Cardiac fibroblast (primary cell): Measurements from ENCODE around the gene KCND3.

Experiments used
- DNase-seq, 2 donors: peaks; one replicate each; pipeline versions ENCODE4 v3.0.0 to v3.0.0-alpha.2; 2010; ENCODE audit warnings: low read depth in 2 of 2
- H3K4me3 ChIP-seq, 2 donors: replicated peaks in 1 of 2; 1 replicate in 1 of 2; 2 replicates in 1 of 2; pipeline ENCODE4 v1.5.1; 2011; ENCODE audit warnings: low read depth in 2 of 2, low read length in 2 of 2, mild to moderate bottlenecking in 2 of 2, moderate library complexity in 1 of 2
- CTCF ChIP-seq: IDR thresholded peaks from one replicate; pipeline ENCODE4 v1.5.1; 2011; ENCODE audit warnings: low read depth, mild to moderate bottlenecking, low read length, inconsistent platforms

Gene KCND3

GRCh38 chr1:111851552-111851951, 137.9 kb downstream of the KCND3 start:
- TF ChIP-seq CTCF: no peak
- H3K4me3 ChIP-seq: no peak overlapping the region
- DNase-seq: no peak

- H3K4me3 ChIP-seq: no peak overlapping the region
- no peak for TF ChIP-seq CTCF
- no peak for DNase-seq
These were observed 139.4 kb downstream of the KCND3 start for GRCh38 chr1:111850109-111850508.

- no peak overlapping the region for H3K4me3 ChIP-seq
- no peak for TF ChIP-seq CTCF
- DNase-seq: no peak
These were observed 140.5 kb downstream of the KCND3 start for GRCh38 chr1:111848852-111849545.

- no peak for TF ChIP-seq CTCF
- no peak overlapping the region for H3K4me3 ChIP-seq
- DNase-seq: no peak
These were observed 142.0 kb downstream of the KCND3 start for GRCh38 chr1:111847466-111847865.

- no peak for DNase-seq
These were observed 142.6 kb downstream of the KCND3 start for GRCh38 chr1:111846842-111847241.

GRCh38 chr1:111843177-111843576, 146.3 kb downstream of the KCND3 start:
- no peak for DNase-seq
- no peak overlapping the region for H3K4me3 ChIP-seq
- TF ChIP-seq CTCF: no peak

More at GRCh38 chr1:111846842-111847241, 142.6 kb downstream of the KCND3 start:
- H3K4me3 ChIP-seq: no peak overlapping the region
- TF ChIP-seq CTCF: no peak

GRCh38 chr1:111842411-111842810, 147.1 kb downstream of the KCND3 start:
- TF ChIP-seq CTCF: no peak
- no peak for DNase-seq
- H3K4me3 ChIP-seq: no peak overlapping the region
